Panc1 (cell line): ENCODE results near the gene CCDC69. TPM values are rescaled to one million over a fixed set of nuclear protein-coding genes. Genes with fewer than 3 reads are reported as not detected.

Experiments
- ATAC-seq: fragments of 200-7000 bp; cut with Tn5 transposase; 2 replicates; pipeline ENCODE4 v1.9.1; 2020; ENCODE audit warnings: mild to moderate bottlenecking, moderate library complexity
- BruUV-seq: library from RNA; stranded (reverse); fragments of 400-500 nt; replicated peaks from 2 replicates; lab custom pipeline; 2021; lab: Mats Ljungman, UMichigan
- CTCF ChIA-PET: fragments of 300-600 bp; sonication (Branson Sonifier 250); formaldehyde crosslinking; loops from one replicate; lab custom pipeline; 2022; ENCODE audit warnings: antibody characterized with exemption; lab: Charles Lee
- POLR2A ChIA-PET: fragments of 300-600 bp; sonication (Branson Sonifier 250); formaldehyde crosslinking; loops from one replicate; lab custom pipeline; 2022; ENCODE audit warnings: antibody characterized with exemption; lab: Charles Lee
- DNase-seq: peaks from one replicate; pipeline ENCODE4 v3.0.0-alpha.2; 2010; ENCODE audit warnings: low read depth, low spot score
- H3K27ac ChIP-seq: 2 replicates; pipeline ENCODE4 v1.5.1; 2011; ENCODE audit warnings: mild to moderate bottlenecking, low read length, inconsistent platforms
- H3K27me3 ChIP-seq: fragments of 200-500 bp; sonication (Bioruptor generic); 2 replicates; pipeline ENCODE4 v1.6.0; 2014; ENCODE audit warnings: low read length, inconsistent platforms; ENCODE audit not compliant: control insufficient read depth, insufficient read depth
- H3K36me3 ChIP-seq: fragments of 200-500 bp; sonication (Bioruptor generic); 2 replicates; pipeline ENCODE4 v1.5.1; 2014; ENCODE audit warnings: inconsistent platforms, mild to moderate bottlenecking, low read length, moderate library complexity; ENCODE audit not compliant: control insufficient read depth, insufficient read depth
- H3K4me1 ChIP-seq: 2 replicates; pipeline ENCODE4 v1.5.1; 2011; ENCODE audit warnings: inconsistent platforms, mild to moderate bottlenecking, low read length, moderate library complexity; ENCODE audit not compliant: control insufficient read depth, insufficient read depth
- H3K4me3 ChIP-seq, 2 experiments: 2 replicates each; pipeline ENCODE4 v1.5.1; 2011 to 2012; ENCODE audit warnings: low read depth in 2 of 2, low read length in 2 of 2, mild to moderate bottlenecking in 2 of 2, inconsistent platforms in 1 of 2, moderate library complexity in 1 of 2
- H3K9me3 ChIP-seq: fragments of 200-500 bp; sonication (Bioruptor generic); 2 replicates; pipeline ENCODE4 v1.5.1; 2014; ENCODE audit warnings: low read depth, mild to moderate bottlenecking, inconsistent platforms, low read length, moderate library complexity; ENCODE audit not compliant: control insufficient read depth, insufficient read depth
- CTCF ChIP-seq: fragments of 450-650 bp; IDR thresholded peaks from 2 replicates; pipeline ENCODE4 v1.5.1; 2017; ENCODE audit warnings: mild to moderate bottlenecking
- POLR2AphosphoS5 ChIP-seq: IDR thresholded peaks from 2 replicates; pipeline ENCODE4 v1.6.1; 2012; ENCODE audit warnings: mild to moderate bottlenecking, low read depth, low read length, moderate library complexity
- REST ChIP-seq, 2 experiments: IDR thresholded peaks; 2 replicates each; pipeline ENCODE4 v1.6.1; 2011 to 2012; ENCODE audit warnings: low read depth in 2 of 2, control low read depth in 1 of 2, low read length in 1 of 2, mild to moderate bottlenecking in 1 of 2, moderate library complexity in 1 of 2; ENCODE audit not compliant: insufficient read depth in 1 of 2
- SIN3A ChIP-seq: IDR thresholded peaks from 2 replicates; pipeline ENCODE4 v1.6.1; 2012; ENCODE audit warnings: low read depth, mild to moderate bottlenecking, low read length, moderate library complexity, borderline replicate concordance; ENCODE audit not compliant: insufficient read depth
- TCF7L2 ChIP-seq: IDR thresholded peaks from 2 replicates; pipeline ENCODE4 v1.6.1; 2011; ENCODE audit warnings: mild to moderate bottlenecking, low read depth, low read length, inconsistent platforms
- in situ Hi-C: cut with HindIII; loops from 2 replicates; pipeline ENCODE4 v1.10.0; 2016; ENCODE audit warnings: low sequenced_read_pairs, low pct_unique_long_range_greater_than_20kb
- intact Hi-C: fragments of 100-400 bp; cut with micrococcal nuclease; formaldehyde crosslinking; loops from one replicate; pipeline ENCODE4 v1.10.0; 2022; ENCODE audit not compliant: unreplicated experiment
- total RNA-seq: library from RNA; stranded (reverse); gene quantifications from one replicate; pipeline ENCODE4 v1.2.1, GENCODE V29; 2021; ENCODE audit not compliant: unreplicated experiment

CCDC69 gene
- total RNA-seq, 1 experiment from 2014 or later = 2.1 TPM

GRCh38 chr5:151155775-151156506 lies 68.0 kb downstream of the CCDC69 start:
- H3K27ac ChIP-seq = no peak overlapping the region
- CTCF ChIA-PET = no interaction called here
- TF ChIP-seq CTCF (no peak), POLR2AphosphoS5 (no peak), SIN3A (no peak), REST (IDR thresholded peaks at IDR 0.05; ENCODE audit: insufficient read depth in 1 of 2, low read depth in 2 of 2, low read length in 1 of 2) (no peak), TCF7L2 (no peak)
- DNase-seq (no peak), ATAC-seq (no peak)
- intact Hi-C loops = no loop called here
- no peaks in the 10 kb centered on the region for H3K9me3 ChIP-seq
- H3K4me3 ChIP-seq = no peak overlapping the region
- no TSS peak for BruUV-seq
- 0 out of 2 replicates have a peak, but pooled peaks cover 8% of the 10 kb centered on the region for H3K4me1 ChIP-seq
- no peaks in the 10 kb centered on the region; the same call in 1 of the 2 replicates for H3K36me3 ChIP-seq
- H3K27me3 ChIP-seq = no peaks in the 10 kb centered on the region; the same call in 1 of the 2 replicates
- POLR2A ChIA-PET = no interaction called here
- in situ Hi-C loops = no loop called here

- in situ Hi-C loops (no loop called here), intact Hi-C loops (no loop called here)
- ATAC-seq (no peak), DNase-seq (no peak)
- Histone ChIP-seq H3K4me1 (0 out of 2 replicates have a peak, but pooled peaks cover 8% of the 10 kb centered on the region), H3K36me3 (no peaks in the 10 kb centered on the region; the same call in 1 of the 2 replicates), H3K27me3 (no peaks in the 10 kb centered on the region), H3K4me3 (no peak overlapping the region), H3K27ac (no peak overlapping the region), H3K9me3 (no peaks in the 10 kb centered on the region)
- BruUV-seq = no TSS peak
- no peak for TF ChIP-seq TCF7L2
- TF ChIP-seq SIN3A = no peak
- TF ChIP-seq CTCF = no peak
- no peak for TF ChIP-seq POLR2AphosphoS5
- no peak for TF ChIP-seq REST (IDR thresholded peaks at IDR 0.05; ENCODE audit: insufficient read depth in 1 of 2, low read depth in 2 of 2, low read length in 1 of 2)
- CTCF ChIA-PET = no interaction called here
- POLR2A ChIA-PET = no interaction called here
Measured at GRCh38 chr5:151154931-151155774, 68.7 kb downstream of the CCDC69 start.
